ENCODE results near the gene SLCO1B3.
"Not testable (repeated sequence)": the region's sequence is repeated elsewhere in the genome, so short reads cannot be mapped to it uniquely, and the experiment has no call there.

SLCO1B3 gene, protein sequence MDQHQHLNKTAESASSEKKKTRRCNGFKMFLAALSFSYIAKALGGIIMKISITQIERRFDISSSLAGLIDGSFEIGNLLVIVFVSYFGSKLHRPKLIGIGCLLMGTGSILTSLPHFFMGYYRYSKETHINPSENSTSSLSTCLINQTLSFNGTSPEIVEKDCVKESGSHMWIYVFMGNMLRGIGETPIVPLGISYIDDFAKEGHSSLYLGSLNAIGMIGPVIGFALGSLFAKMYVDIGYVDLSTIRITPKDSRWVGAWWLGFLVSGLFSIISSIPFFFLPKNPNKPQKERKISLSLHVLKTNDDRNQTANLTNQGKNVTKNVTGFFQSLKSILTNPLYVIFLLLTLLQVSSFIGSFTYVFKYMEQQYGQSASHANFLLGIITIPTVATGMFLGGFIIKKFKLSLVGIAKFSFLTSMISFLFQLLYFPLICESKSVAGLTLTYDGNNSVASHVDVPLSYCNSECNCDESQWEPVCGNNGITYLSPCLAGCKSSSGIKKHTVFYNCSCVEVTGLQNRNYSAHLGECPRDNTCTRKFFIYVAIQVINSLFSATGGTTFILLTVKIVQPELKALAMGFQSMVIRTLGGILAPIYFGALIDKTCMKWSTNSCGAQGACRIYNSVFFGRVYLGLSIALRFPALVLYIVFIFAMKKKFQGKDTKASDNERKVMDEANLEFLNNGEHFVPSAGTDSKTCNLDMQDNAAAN

DNA sequence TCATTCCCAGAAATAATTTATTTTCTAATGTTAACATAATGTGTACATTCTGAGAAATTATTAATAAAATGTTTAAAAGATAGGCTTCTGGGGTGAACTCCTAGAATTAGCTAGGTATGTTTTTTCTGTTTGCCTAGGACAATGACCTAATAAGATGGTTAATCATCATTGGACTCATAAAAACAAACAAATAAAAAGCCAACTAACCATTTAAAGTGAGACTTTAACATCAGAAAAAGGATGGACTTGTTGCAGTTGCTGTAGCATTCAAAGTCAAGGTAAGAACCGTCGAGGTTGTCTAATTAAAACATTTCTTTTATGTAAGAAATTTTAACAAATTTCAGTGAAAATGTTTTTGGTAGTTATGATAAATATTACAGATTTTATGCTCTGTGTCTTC is at the start of gene SLCO1B3:
TSS of gene SLCO1B3 (plus strand) at position 219 of the 400 bp plus-strand sequence. CDS start 5,034 bp downstream, outside the sequence.
- Mint-ChIP-seq H3K36me3 (ENCODE audit: low read depth) (no peaks in the 10 kb centered on the region), H3K4me1 (ENCODE audit: low read depth) (no peaks in the 10 kb centered on the region), H3K4me3 (no peak within 1 kb of the TSS), H3K27me3 (ENCODE audit: low read depth) (no peaks in the 10 kb centered on the region), H3K27ac (no peak within 1 kb of the TSS), H3K9me3 (no peaks in the 10 kb centered on the region)

DNA sequence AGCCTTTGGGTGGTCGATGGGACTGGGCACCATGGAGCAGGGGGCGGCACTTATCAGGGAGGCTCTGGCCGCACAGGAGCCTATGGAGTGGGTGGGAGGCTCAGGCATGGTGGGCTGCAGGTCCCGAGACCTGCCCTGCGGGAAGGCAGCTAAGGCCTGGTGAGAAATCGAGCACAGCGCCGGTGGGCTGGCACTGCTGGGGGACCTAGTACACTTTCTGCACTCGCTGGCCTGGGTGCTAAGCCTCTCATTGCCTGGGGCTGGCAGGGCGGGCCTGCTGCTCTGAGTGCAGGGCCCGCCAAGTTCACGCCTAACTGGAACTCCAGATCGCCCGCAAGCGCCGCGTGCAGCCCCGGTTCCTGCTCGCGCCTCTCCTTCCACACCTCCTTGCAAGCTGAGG is 33.1 kb upstream of the SLCO1B3 start:
- no peaks in the 10 kb centered on the region for H3K4me1 Mint-ChIP-seq (ENCODE audit: low read depth)
- no peak overlapping the region for H3K4me3 Mint-ChIP-seq
- H3K9me3 Mint-ChIP-seq = peaks cover 7% of the 10 kb centered on the region

DNA sequence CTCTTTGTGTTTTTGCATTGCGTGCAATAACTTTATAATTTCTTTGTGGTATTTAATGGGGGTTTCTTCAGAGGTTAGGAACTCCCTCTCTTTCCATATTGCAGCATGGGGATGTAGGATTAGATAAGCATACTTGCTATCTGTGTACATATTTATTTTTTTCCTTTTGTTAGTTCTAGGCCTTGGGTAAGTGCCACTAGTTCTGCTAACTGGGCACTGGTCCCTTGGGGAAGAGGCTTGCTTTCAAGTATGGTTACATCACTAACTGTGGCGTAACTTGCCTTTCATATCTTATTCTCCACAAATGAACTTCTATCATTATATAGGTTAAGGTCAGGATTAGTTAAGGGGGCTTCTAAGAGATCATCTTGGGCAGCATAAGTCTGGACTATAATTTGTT is 31.5 kb upstream of the SLCO1B3 start:
- H3K27me3 Mint-ChIP-seq (ENCODE audit: low read depth) = no peaks in the 10 kb centered on the region
- H3K4me1 Mint-ChIP-seq (ENCODE audit: low read depth) = no peaks in the 10 kb centered on the region
- no peaks in the 10 kb centered on the region for H3K36me3 Mint-ChIP-seq (ENCODE audit: low read depth)
- no peak overlapping the region for H3K4me3 Mint-ChIP-seq
- peaks cover 7% of the 10 kb centered on the region for H3K9me3 Mint-ChIP-seq
- H3K27ac Mint-ChIP-seq = no peak overlapping the region

More for the DNA sequence above, 33.1 kb upstream of the SLCO1B3 start:
- no peaks in the 10 kb centered on the region for H3K36me3 Mint-ChIP-seq (ENCODE audit: low read depth)
- H3K27ac Mint-ChIP-seq = no peak overlapping the region
- H3K27me3 Mint-ChIP-seq (ENCODE audit: low read depth) = no peaks in the 10 kb centered on the region

DNA sequence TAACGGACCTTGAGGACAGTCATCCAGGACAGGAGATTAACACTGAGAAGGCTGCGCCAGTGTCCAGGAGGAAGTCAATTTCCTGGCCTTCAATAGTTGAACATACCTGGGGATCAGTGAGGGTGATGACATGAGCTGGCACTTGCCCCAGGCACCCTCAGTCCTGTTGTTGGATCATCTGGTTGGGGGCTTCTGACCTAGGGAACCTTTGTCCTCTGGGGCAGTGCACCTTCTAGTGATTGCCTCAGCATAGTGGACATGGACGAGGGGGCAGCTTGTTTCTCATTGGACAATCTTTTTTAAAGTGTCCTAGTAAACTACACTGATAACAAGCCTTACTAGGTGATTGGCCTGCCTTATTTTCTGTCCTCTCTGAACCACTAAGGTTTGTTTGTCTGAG is 30.5 kb upstream of the SLCO1B3 start:
- not testable (repeated sequence) for H3K27me3 Mint-ChIP-seq (ENCODE audit: low read depth); H3K27ac Mint-ChIP-seq; H3K36me3 Mint-ChIP-seq (ENCODE audit: low read depth); H3K4me1 Mint-ChIP-seq (ENCODE audit: low read depth); H3K4me3 Mint-ChIP-seq
- peaks cover 12% of the 10 kb centered on the region for H3K9me3 Mint-ChIP-seq

DNA sequence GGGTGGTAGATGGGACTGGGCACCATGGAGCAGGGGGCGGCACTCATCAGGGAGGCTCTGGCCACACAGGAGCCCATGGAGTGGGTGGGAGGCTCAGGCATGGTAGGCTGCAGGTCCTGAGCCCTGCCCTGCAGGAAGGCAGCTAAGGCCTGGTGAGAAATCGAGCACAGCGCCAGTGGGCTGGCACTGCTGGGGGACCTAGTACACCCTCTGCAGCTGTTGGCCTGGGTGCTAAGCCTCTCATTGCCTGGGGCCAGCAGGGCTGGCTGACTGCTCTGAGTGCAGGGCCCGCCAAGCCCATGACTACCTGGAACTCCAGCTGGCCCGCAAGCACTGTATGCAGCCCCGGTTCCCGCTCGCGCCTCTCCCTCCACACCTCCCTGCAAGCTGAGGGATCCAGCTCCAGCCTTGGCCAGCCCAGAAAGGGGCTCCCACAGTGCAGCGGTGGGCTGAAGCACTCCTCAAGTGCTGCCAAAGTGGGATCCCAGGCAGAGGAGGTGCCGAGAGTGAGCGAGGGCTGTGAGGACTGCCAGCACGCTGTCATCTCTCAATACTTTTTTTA is 26.6 kb upstream of the SLCO1B3 start:
- not testable (repeated sequence) for H3K27me3 Mint-ChIP-seq (ENCODE audit: low read depth); H3K4me3 Mint-ChIP-seq

DNA sequence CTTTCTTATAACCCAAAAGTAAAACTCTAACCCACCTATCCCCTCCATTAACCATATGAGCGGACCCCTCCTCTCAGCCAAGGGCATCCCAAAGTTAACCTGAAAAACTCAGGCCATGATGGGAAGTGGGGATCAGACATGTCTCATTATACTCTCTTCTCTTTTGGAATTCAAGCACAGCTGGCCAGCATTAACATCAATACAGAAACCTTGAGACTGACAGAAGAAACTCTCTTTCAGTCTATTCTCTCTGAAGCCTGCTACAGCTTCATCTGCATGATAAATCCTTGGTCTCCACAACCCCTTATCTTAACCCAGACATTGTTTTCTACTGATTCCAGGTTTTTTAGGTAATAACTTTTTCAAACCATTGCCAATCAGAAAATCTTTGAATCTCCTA is 17.5 kb upstream of the SLCO1B3 start:
- Mint-ChIP-seq H3K27ac (no peak overlapping the region), H3K4me1 (ENCODE audit: low read depth) (no peaks in the 10 kb centered on the region), H3K27me3 (ENCODE audit: low read depth) (no peaks in the 10 kb centered on the region), H3K36me3 (ENCODE audit: low read depth) (no peaks in the 10 kb centered on the region), H3K9me3 (peaks cover 3% of the 10 kb centered on the region), H3K4me3 (no peak overlapping the region)

More for the DNA sequence above, 26.6 kb upstream of the SLCO1B3 start:
- not testable (repeated sequence) for H3K36me3 Mint-ChIP-seq (ENCODE audit: low read depth); H3K27ac Mint-ChIP-seq; H3K4me1 Mint-ChIP-seq (ENCODE audit: low read depth); H3K9me3 Mint-ChIP-seq

DNA sequence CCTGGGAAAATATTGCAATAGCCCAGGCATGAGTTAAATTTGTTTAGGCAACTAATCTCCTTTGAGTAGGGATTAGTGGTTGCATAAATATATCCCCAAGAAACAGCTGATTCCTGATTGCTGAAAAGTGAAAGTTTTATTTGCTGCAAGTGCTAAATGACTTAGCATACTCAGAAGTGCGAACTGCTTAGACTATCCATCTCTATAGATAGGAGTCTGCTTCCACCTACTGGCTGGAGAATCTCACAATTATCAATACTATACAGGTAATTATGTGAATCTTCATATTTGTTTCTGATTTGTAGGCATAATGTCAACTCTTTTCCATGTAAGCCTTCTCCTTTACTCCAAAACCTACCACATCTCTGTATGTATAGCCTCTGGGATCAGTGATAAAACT is 12.0 kb upstream of the SLCO1B3 start:
- H3K36me3 Mint-ChIP-seq (ENCODE audit: low read depth) = no peaks in the 10 kb centered on the region
- no peaks in the 10 kb centered on the region for H3K4me1 Mint-ChIP-seq (ENCODE audit: low read depth)
- H3K4me3 Mint-ChIP-seq = no peak overlapping the region
- H3K27ac Mint-ChIP-seq = no peak overlapping the region
- H3K9me3 Mint-ChIP-seq = no peaks in the 10 kb centered on the region
- no peaks in the 10 kb centered on the region for H3K27me3 Mint-ChIP-seq (ENCODE audit: low read depth)

DNA sequence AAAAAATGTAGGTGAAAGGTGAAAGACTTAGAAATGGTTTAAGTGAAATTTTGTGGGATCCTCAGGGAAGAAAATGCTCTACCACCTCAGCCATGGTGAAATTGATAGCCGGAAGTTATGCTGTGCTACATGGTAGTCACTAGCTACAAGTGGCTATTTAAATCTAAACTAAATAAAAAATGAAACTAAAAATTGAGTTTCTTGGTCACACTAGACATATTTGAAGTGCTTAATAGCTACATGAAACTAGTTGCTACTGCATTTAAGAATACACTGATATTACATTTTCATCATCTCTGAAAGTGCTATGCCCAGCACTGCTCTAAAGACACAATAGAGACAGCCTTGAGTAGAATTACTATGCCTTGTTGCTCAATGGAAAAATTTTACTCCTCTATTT is 10.3 kb upstream of the SLCO1B3 start:
- H3K4me1 Mint-ChIP-seq (ENCODE audit: low read depth) = no peaks in the 10 kb centered on the region
- H3K27me3 Mint-ChIP-seq (ENCODE audit: low read depth) = no peaks in the 10 kb centered on the region
- no peak overlapping the region for H3K4me3 Mint-ChIP-seq
- H3K27ac Mint-ChIP-seq = no peak overlapping the region
- H3K9me3 Mint-ChIP-seq = no peaks in the 10 kb centered on the region
- H3K36me3 Mint-ChIP-seq (ENCODE audit: low read depth) = no peaks in the 10 kb centered on the region

DNA sequence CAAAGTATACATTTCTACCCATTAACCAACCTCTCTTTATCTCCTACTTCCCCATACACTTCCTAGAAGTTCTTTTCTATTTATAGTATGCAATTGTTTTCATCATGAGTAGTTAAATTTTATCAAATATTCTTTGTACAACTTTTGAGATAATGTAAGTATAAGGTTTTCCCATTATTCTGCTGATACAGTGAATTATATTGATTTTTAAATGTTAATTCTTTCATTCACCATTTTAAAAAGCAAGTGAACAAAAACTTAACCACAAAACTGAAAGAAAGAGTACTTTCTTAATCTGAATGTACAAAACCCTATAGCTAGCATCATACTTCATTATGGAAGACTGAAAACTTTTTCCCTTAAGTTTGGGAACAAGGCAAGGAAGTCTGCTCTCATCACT is 9.5 kb upstream of the SLCO1B3 start:
- Mint-ChIP-seq H3K9me3 (no peaks in the 10 kb centered on the region), H3K4me3 (no peak overlapping the region), H3K4me1 (ENCODE audit: low read depth) (no peaks in the 10 kb centered on the region), H3K27me3 (ENCODE audit: low read depth) (no peaks in the 10 kb centered on the region), H3K27ac (no peak overlapping the region), H3K36me3 (ENCODE audit: low read depth) (no peaks in the 10 kb centered on the region)

DNA sequence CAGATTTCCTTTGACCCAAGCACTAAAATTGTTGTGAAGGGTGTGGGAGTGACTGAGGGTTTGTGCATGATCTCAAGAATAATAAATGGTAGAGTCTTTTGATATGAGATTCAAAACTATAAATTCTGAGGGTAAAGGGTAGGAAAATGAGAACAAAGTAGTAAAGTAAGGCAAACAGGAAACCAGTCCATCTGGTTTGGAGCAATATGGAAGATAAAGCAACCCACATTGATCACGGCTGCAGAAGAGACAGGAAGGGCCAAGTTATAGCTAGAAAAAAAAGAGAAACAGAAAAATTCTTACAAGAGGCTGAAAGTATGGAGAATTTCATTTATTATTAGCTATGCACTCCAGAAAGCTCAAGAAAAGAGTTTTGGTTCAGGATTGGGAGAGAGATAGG is 4.6 kb upstream of the SLCO1B3 start:
- Mint-ChIP-seq H3K9me3 (no peaks in the 10 kb centered on the region), H3K4me1 (ENCODE audit: low read depth) (no peaks in the 10 kb centered on the region), H3K4me3 (no peak overlapping the region), H3K27me3 (ENCODE audit: low read depth) (no peaks in the 10 kb centered on the region), H3K36me3 (ENCODE audit: low read depth) (no peaks in the 10 kb centered on the region), H3K27ac (no peak overlapping the region)

DNA sequence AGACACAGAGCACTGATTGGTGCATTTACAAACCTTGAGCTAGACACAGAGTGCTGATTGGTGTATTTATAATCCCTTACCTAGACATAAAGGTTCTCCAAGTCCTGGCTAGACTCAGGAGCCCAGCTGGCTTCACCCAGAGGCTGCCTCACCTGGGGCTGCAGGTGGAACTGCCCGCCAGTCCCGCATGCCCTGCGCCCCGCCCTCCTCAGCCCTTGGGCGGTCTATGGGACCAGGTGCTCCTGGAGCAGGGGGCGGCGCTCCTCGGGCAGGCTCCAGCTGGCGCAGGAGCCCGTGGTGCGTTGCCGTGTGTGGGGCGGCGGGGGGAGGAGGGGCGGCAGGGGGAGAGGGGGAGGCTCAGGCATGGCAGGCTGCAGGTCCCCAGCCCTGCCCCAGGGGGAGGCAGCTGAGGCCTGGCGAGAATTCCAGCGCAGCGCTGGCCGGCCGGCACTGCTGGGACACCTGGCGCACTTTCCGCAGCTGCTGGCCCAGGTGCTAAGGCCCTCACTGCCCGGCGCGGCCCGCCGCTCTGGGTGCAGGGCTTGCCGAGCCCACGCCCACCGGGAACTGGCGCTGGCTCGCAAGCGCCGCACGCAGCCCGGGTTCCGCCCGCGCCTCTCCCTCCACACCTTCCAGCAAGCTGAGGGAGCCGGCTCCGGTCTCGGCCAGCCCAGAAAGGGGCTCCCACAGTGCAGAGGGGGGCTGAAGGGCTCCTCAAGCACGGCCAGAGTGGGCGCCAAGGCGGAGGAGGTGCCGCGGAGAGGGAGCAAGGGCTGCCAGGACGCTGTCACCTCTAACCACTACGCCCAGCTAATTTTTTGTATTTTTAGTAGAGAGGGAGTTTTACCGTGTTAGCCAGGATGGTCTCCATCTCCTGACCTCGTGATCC is 3.1 kb upstream of the SLCO1B3 start:
- Mint-ChIP-seq H3K36me3 (ENCODE audit: low read depth) (no peaks in the 10 kb centered on the region), H3K4me1 (ENCODE audit: low read depth) (no peaks in the 10 kb centered on the region), H3K9me3 (no peaks in the 10 kb centered on the region), H3K4me3 (no peak overlapping the region), H3K27me3 (ENCODE audit: low read depth) (no peaks in the 10 kb centered on the region), H3K27ac (no peak overlapping the region)

DNA sequence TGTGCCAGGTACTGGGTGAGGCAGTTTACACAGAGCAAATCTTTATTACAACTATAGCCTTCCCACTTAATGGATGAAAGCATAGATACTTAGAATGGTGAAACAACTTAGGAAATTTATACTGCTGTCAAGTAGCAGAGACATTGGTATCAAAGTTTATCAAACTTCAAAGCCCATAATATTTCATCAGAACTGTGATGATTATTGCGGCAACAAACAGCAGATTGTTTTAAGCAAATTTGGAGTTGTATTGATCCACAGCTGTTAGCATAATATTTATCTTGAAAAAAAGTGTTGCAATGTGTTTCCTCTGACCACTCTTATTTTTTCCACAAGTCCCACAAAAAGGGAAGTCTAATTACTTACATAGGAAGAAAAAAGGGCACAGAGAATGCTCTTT is 2.0 kb upstream of the SLCO1B3 start:
- Mint-ChIP-seq H3K27me3 (ENCODE audit: low read depth) (no peaks in the 10 kb centered on the region), H3K4me1 (ENCODE audit: low read depth) (no peaks in the 10 kb centered on the region), H3K4me3 (no peak overlapping the region), H3K27ac (no peak overlapping the region), H3K36me3 (ENCODE audit: low read depth) (no peaks in the 10 kb centered on the region), H3K9me3 (no peaks in the 10 kb centered on the region)

DNA sequence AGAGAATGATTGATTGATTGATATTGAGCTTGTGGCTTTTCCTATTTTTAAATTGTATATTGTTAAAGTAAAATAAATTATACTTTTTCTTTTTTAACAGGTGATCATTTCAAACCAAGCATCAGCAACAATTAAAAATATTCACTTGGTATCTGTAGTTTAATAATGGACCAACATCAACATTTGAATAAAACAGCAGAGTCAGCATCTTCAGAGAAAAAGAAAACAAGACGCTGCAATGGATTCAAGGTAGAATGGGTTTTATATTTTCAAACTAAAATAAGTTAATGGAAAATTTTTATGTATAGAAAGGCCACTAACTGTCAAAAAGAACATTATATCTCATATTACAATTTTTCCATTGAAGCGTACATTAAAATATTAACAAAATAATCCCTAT is 5.1 kb downstream of the SLCO1B3 start:
- Mint-ChIP-seq H3K36me3 (ENCODE audit: low read depth) (no peaks in the 10 kb centered on the region), H3K27ac (no peak overlapping the region), H3K4me1 (ENCODE audit: low read depth) (no peaks in the 10 kb centered on the region), H3K4me3 (no peak overlapping the region), H3K9me3 (peaks cover 19% of the 10 kb centered on the region), H3K27me3 (ENCODE audit: low read depth) (no peaks in the 10 kb centered on the region)

DNA sequence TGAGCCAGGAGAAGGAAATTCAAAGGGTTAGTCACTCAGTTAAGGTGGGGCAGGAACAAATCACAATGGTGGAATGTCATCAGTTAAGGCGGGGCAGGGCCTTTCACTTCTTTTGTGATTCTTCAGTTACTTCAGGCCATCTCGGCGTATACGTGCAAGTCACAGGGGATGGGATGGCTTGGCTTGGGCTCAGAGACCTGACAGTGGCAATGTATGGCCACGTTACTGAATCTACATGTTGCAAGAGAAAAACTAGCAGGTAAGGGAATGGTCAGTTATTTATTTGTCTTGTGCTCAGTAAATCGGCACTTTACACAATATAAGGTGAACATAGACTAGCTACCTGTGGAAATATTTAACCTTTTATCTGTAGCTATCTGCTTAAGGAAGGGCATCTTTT is 11.9 kb downstream of the SLCO1B3 start:
- no peaks in the 10 kb centered on the region for H3K36me3 Mint-ChIP-seq (ENCODE audit: low read depth)
- H3K9me3 Mint-ChIP-seq = peaks cover 27% of the 10 kb centered on the region
- no peaks in the 10 kb centered on the region for H3K4me1 Mint-ChIP-seq (ENCODE audit: low read depth)
- no peak overlapping the region for H3K4me3 Mint-ChIP-seq
- H3K27ac Mint-ChIP-seq = no peak overlapping the region
- H3K27me3 Mint-ChIP-seq (ENCODE audit: low read depth) = no peaks in the 10 kb centered on the region
